ENCODE data around the gene DGKE. TPM values are rescaled to one million over a fixed set of nuclear protein-coding genes. Genes with fewer than 3 reads are reported as not detected.

Gene DGKE
- polyA plus RNA-seq, 4 donors, result 0.27 to 2.8 (median 1.3) TPM

- no peak overlapping the region for H3K27ac ChIP-seq (ENCODE audit: low read depth in 1 of 3, low read length in 2 of 3)
- H3K36me3 ChIP-seq (ENCODE audit: control insufficient read depth in 3 of 3, insufficient read depth in 2 of 3, low read depth in 1 of 3, low read length in 3 of 3), result no peaks in the 10 kb centered on the region
- WGBS, 3 donors, result 70 to 75% (median 74%) methylated on average over 3 of the region's 3 CpGs
- no peaks in the 10 kb centered on the region for H3K9me3 ChIP-seq (ENCODE audit: control insufficient read depth in 2 of 2, insufficient read depth in 1 of 2, low read depth in 1 of 2, low read length in 1 of 2)
- no peak for FAIRE-seq
- H3K4me3 ChIP-seq (ENCODE audit: low read depth in 1 of 3, low read length in 3 of 3), result no peak overlapping the region
- H3K27me3 ChIP-seq (ENCODE audit: control insufficient read depth in 3 of 3, insufficient read depth in 3 of 3, low read length in 3 of 3), result no peaks in the 10 kb centered on the region
- H3K4me1 ChIP-seq (ENCODE audit: control insufficient read depth in 3 of 3, insufficient read depth in 2 of 3, low read depth in 1 of 3, low read length in 2 of 3), result no peaks in the 10 kb centered on the region
- DNase-seq, result no peak
These were observed 25.4 kb upstream of the DGKE start for GRCh38 chr17:56808503-56808902.

- Histone ChIP-seq H3K27ac (ENCODE audit: low read depth in 1 of 3, low read length in 2 of 3) (no peak overlapping the region), H3K27me3 (ENCODE audit: control insufficient read depth in 3 of 3, insufficient read depth in 3 of 3, low read length in 3 of 3) (peaks cover 0 to 3% (median 0%) of the 10 kb centered on the region in 3 donors), H3K4me1 (ENCODE audit: control insufficient read depth in 3 of 3, insufficient read depth in 2 of 3, low read depth in 1 of 3, low read length in 2 of 3) (no peaks in the 10 kb centered on the region), H3K36me3 (ENCODE audit: control insufficient read depth in 3 of 3, insufficient read depth in 2 of 3, low read depth in 1 of 3, low read length in 3 of 3) (no peaks in the 10 kb centered on the region), H3K4me3 (ENCODE audit: low read depth in 1 of 3, low read length in 3 of 3) (no peak overlapping the region), H3K9me3 (ENCODE audit: control insufficient read depth in 2 of 2, insufficient read depth in 1 of 2, low read depth in 1 of 2, low read length in 1 of 2) (no peaks in the 10 kb centered on the region)
- WGBS, 3 donors, result 91 to 93% (median 92%) methylated on average over 8 to 9 of the region's 9 CpGs
- FAIRE-seq, result no peak
- no peak for DNase-seq
These were observed 24.7 kb upstream of the DGKE start for GRCh38 chr17:56809106-56809819.

- Histone ChIP-seq H3K36me3 (ENCODE audit: control insufficient read depth in 3 of 3, insufficient read depth in 2 of 3, low read depth in 1 of 3, low read length in 3 of 3) (no peaks in the 10 kb centered on the region), H3K9me3 (ENCODE audit: control insufficient read depth in 2 of 2, insufficient read depth in 1 of 2, low read depth in 1 of 2, low read length in 1 of 2) (no peaks in the 10 kb centered on the region), H3K4me3 (ENCODE audit: low read depth in 1 of 3, low read length in 3 of 3) (no peak overlapping the region), H3K4me1 (ENCODE audit: control insufficient read depth in 3 of 3, insufficient read depth in 2 of 3, low read depth in 1 of 3, low read length in 2 of 3) (no peaks in the 10 kb centered on the region), H3K27ac (ENCODE audit: low read depth in 1 of 3, low read length in 2 of 3) (no peak overlapping the region), H3K27me3 (ENCODE audit: control insufficient read depth in 3 of 3, insufficient read depth in 3 of 3, low read length in 3 of 3) (peaks cover 0 to 5% (median 0%) of the 10 kb centered on the region in 3 donors)
- DNase-seq (no peak), FAIRE-seq (no peak)
- 79 to 93% (median 85%) methylated on average over 1 of the region's 1 CpG for WGBS, 3 donors
These were observed 24.2 kb upstream of the DGKE start for GRCh38 chr17:56809820-56810179.

- DNase-seq (no peak), FAIRE-seq (no peak)
- WGBS, 3 donors, result 76 to 91% (median 86%) methylated on average over 2 of the region's 2 CpGs
These were observed 23.6 kb upstream of the DGKE start for GRCh38 chr17:56810343-56810742.

GRCh38 chr17:56810891-56811775 is 22.8 kb upstream of the DGKE start:
- WGBS, 3 donors, result 88 to 91% (median 89%) methylated on average over 12 of the region's 12 CpGs
- no peaks in the 10 kb centered on the region for H3K36me3 ChIP-seq (ENCODE audit: control insufficient read depth in 3 of 3, insufficient read depth in 2 of 3, low read depth in 1 of 3, low read length in 3 of 3)
- no peak overlapping the region for H3K4me3 ChIP-seq (ENCODE audit: low read depth in 1 of 3, low read length in 3 of 3)
- peaks cover 0 to 5% (median 0%) of the 10 kb centered on the region in 3 donors for H3K27me3 ChIP-seq (ENCODE audit: control insufficient read depth in 3 of 3, insufficient read depth in 3 of 3, low read length in 3 of 3)
- no peaks in the 10 kb centered on the region for H3K9me3 ChIP-seq (ENCODE audit: control insufficient read depth in 2 of 2, insufficient read depth in 1 of 2, low read depth in 1 of 2, low read length in 1 of 2)
- H3K4me1 ChIP-seq (ENCODE audit: control insufficient read depth in 3 of 3, insufficient read depth in 2 of 3, low read depth in 1 of 3, low read length in 2 of 3), result no peaks in the 10 kb centered on the region
- FAIRE-seq (no peak), DNase-seq (no peak)
- H3K27ac ChIP-seq (ENCODE audit: low read depth in 1 of 3, low read length in 2 of 3), result no peak overlapping the region

More at GRCh38 chr17:56810343-56810742, 23.6 kb upstream of the DGKE start:
- Histone ChIP-seq H3K36me3 (ENCODE audit: control insufficient read depth in 3 of 3, insufficient read depth in 2 of 3, low read depth in 1 of 3, low read length in 3 of 3) (no peaks in the 10 kb centered on the region), H3K27ac (ENCODE audit: low read depth in 1 of 3, low read length in 2 of 3) (no peak overlapping the region), H3K4me1 (ENCODE audit: control insufficient read depth in 3 of 3, insufficient read depth in 2 of 3, low read depth in 1 of 3, low read length in 2 of 3) (no peaks in the 10 kb centered on the region), H3K27me3 (ENCODE audit: control insufficient read depth in 3 of 3, insufficient read depth in 3 of 3, low read length in 3 of 3) (peaks cover 0 to 5% (median 0%) of the 10 kb centered on the region in 3 donors), H3K4me3 (ENCODE audit: low read depth in 1 of 3, low read length in 3 of 3) (no peak overlapping the region), H3K9me3 (ENCODE audit: control insufficient read depth in 2 of 2, insufficient read depth in 1 of 2, low read depth in 1 of 2, low read length in 1 of 2) (no peaks in the 10 kb centered on the region)

GRCh38 chr17:56812901-56813388 is 21.0 kb upstream of the DGKE start:
- no peak for FAIRE-seq
- WGBS, 3 donors, result 51 to 77% (median 66%) methylated on average over 7 of the region's 7 CpGs

GRCh38 chr17:56815711-56816110 is 18.2 kb upstream of the DGKE start:
- Histone ChIP-seq H3K4me1 (ENCODE audit: control insufficient read depth in 3 of 3, insufficient read depth in 2 of 3, low read depth in 1 of 3, low read length in 2 of 3) (no peaks in the 10 kb centered on the region), H3K36me3 (ENCODE audit: control insufficient read depth in 3 of 3, insufficient read depth in 2 of 3, low read depth in 1 of 3, low read length in 3 of 3) (no peaks in the 10 kb centered on the region), H3K27me3 (ENCODE audit: control insufficient read depth in 3 of 3, insufficient read depth in 3 of 3, low read length in 3 of 3) (peaks cover 0 to 5% (median 0%) of the 10 kb centered on the region in 3 donors), H3K27ac (ENCODE audit: low read depth in 1 of 3, low read length in 2 of 3) (no peak overlapping the region), H3K9me3 (ENCODE audit: control insufficient read depth in 2 of 2, insufficient read depth in 1 of 2, low read depth in 1 of 2, low read length in 1 of 2) (no peaks in the 10 kb centered on the region), H3K4me3 (ENCODE audit: low read depth in 1 of 3, low read length in 3 of 3) (no peak overlapping the region)
- 74 to 91% (median 90%) methylated on average over 6 of the region's 6 CpGs for WGBS, 3 donors
- FAIRE-seq, result no peak
- DNase-seq, result no peak

More at GRCh38 chr17:56812901-56813388, 21.0 kb upstream of the DGKE start:
- no peak for DNase-seq
- Histone ChIP-seq H3K4me3 (ENCODE audit: low read depth in 1 of 3, low read length in 3 of 3) (no peak overlapping the region), H3K27me3 (ENCODE audit: control insufficient read depth in 3 of 3, insufficient read depth in 3 of 3, low read length in 3 of 3) (peaks cover 0 to 5% (median 0%) of the 10 kb centered on the region in 3 donors), H3K9me3 (ENCODE audit: control insufficient read depth in 2 of 2, insufficient read depth in 1 of 2, low read depth in 1 of 2, low read length in 1 of 2) (no peaks in the 10 kb centered on the region), H3K4me1 (ENCODE audit: control insufficient read depth in 3 of 3, insufficient read depth in 2 of 3, low read depth in 1 of 3, low read length in 2 of 3) (no peaks in the 10 kb centered on the region), H3K27ac (ENCODE audit: low read depth in 1 of 3, low read length in 2 of 3) (no peak overlapping the region), H3K36me3 (ENCODE audit: control insufficient read depth in 3 of 3, insufficient read depth in 2 of 3, low read depth in 1 of 3, low read length in 3 of 3) (no peaks in the 10 kb centered on the region)

- Histone ChIP-seq H3K9me3 (ENCODE audit: control insufficient read depth in 2 of 2, insufficient read depth in 1 of 2, low read depth in 1 of 2, low read length in 1 of 2) (no peaks in the 10 kb centered on the region), H3K36me3 (ENCODE audit: control insufficient read depth in 3 of 3, insufficient read depth in 2 of 3, low read depth in 1 of 3, low read length in 3 of 3) (no peaks in the 10 kb centered on the region), H3K4me1 (ENCODE audit: control insufficient read depth in 3 of 3, insufficient read depth in 2 of 3, low read depth in 1 of 3, low read length in 2 of 3) (no peaks in the 10 kb centered on the region), H3K4me3 (ENCODE audit: low read depth in 1 of 3, low read length in 3 of 3) (no peak overlapping the region), H3K27ac (ENCODE audit: low read depth in 1 of 3, low read length in 2 of 3) (no peak overlapping the region), H3K27me3 (ENCODE audit: control insufficient read depth in 3 of 3, insufficient read depth in 3 of 3, low read length in 3 of 3) (peaks cover 0 to 5% (median 0%) of the 10 kb centered on the region in 3 donors)
- FAIRE-seq (no peak), DNase-seq (no peak)
These were observed 16.9 kb upstream of the DGKE start for GRCh38 chr17:56817066-56817465.
